Measurements from ENCODE around the gene ZNF740.
"Not testable (repeated sequence)": the region's sequence is repeated elsewhere in the genome, so short reads cannot be mapped to it uniquely, and the experiment has no call there.

ZNF740 gene

GRCh38 chr12:53195516-53196420 lies 15.2 kb downstream of the ZNF740 start:
- DNase-seq: no peak

GRCh38 chr12:53196486-53196885 lies 16.0 kb downstream of the ZNF740 start:
- no peak for DNase-seq

GRCh38 chr12:53197011-53197640 lies 16.6 kb downstream of the ZNF740 start:
- DNase-seq: no peak

GRCh38 chr12:53198486-53199110 lies 18.1 kb downstream of the ZNF740 start:
- no peak for DNase-seq

GRCh38 chr12:53199700-53200099 lies 19.2 kb downstream of the ZNF740 start:
- DNase-seq: no peak

GRCh38 chr12:53200107-53200457 lies 19.6 kb downstream of the ZNF740 start:
- no peak for DNase-seq

- no peak for DNase-seq
Measured at GRCh38 chr12:53200458-53201176, 20.1 kb downstream of the ZNF740 start.

- no peak for DNase-seq
Measured at GRCh38 chr12:53201177-53201541, 20.6 kb downstream of the ZNF740 start.

GRCh38 chr12:53201639-53202038 lies 21.1 kb downstream of the ZNF740 start:
- DNase-seq: no peak

GRCh38 chr12:53202316-53202715 lies 21.8 kb downstream of the ZNF740 start:
- not testable (repeated sequence) for DNase-seq

GRCh38 chr12:53204351-53204750 lies 23.8 kb downstream of the ZNF740 start:
- no peak for DNase-seq

- DNase-seq: no peak
Measured at GRCh38 chr12:53205747-53206419, 25.4 kb downstream of the ZNF740 start.

GRCh38 chr12:53207042-53207441 lies 26.5 kb downstream of the ZNF740 start, which contains the start of gene ITGB7:
TSS of gene ITGB7 (minus strand) at chr12:53207251. CDS start at chr12:53200443, 6,808 bp downstream.
- DNase-seq: no peak

- no peak for DNase-seq
Measured at GRCh38 chr12:53208435-53208834, 27.9 kb downstream of the ZNF740 start.

GRCh38 chr12:53208877-53209463 lies 28.4 kb downstream of the ZNF740 start:
- DNase-seq: no peak

- no peak for DNase-seq
Measured at GRCh38 chr12:53210843-53211242, 30.3 kb downstream of the ZNF740 start.

- no peak for DNase-seq
Measured at GRCh38 chr12:53211476-53212381, 31.2 kb downstream of the ZNF740 start.

GRCh38 chr12:53212931-53213330 lies 32.4 kb downstream of the ZNF740 start:
- DNase-seq: no peak

- DNase-seq: peak in 13 of 14 donors; percentile 33 to 86 (median 61)
Measured at GRCh38 chr12:53213348-53213747, 32.8 kb downstream of the ZNF740 start.

- DNase-seq: no peak
Measured at GRCh38 chr12:53214221-53214620, 33.7 kb downstream of the ZNF740 start.

Measured in C1 segment of cervical spinal cord (tissue), 14 donors.